ENCODE results near the gene TMEM132D. TPM values are rescaled to one million over a fixed set of nuclear protein-coding genes. Genes with fewer than 3 reads are reported as not detected.

TMEM132D gene
- total and polyA plus RNA-seq, 2 of the 8 experiments (the other 6 are each of a cell fraction or from before 2014, with no cell fraction given), result 3.5 to 10.1 TPM

DNA sequence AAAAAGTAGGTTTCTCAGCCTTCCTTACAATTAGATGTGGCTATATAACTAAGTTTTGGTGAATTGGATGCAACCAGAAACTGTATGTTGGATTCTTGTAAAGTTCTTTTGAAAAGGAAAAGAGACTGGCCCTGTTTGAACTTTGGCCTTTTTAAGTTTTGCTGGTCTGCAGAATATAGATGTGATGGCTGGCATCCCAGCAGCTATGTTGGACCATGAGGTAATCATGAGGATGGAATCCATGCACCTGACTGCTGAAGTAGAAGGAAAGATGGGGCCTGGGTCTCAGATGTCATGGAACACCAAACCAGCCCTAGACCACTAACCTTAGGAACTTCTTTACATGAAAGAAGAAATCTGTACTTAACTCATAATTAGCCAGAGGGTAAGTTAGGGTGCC is 568.1 kb downstream of the TMEM132D start:
- DNase-seq (ENCODE audit: low read depth in 1 of 2, low spot score in 2 of 2) (no peak), FAIRE-seq (no peak)
- Histone ChIP-seq H3K27ac (ENCODE audit: low read depth, low read length) (no peak overlapping the region), H2BK120ac (replicated peaks; ENCODE audit: low read depth, low read length) (no peak overlapping the region), H2BK20ac (ENCODE audit: low read length) (no peak overlapping the region), H3K9me3 (ENCODE audit: insufficient read depth in 2 of 2, low read depth in 1 of 2, low read length in 1 of 2) (peaks cover 0 to 2% of the 10 kb centered on the region in 2 experiments; a peak in 1 of 4 replicates), H3K79me1 (ENCODE audit: low read depth, low read length) (no peaks in the 10 kb centered on the region), H3K4me1 (replicated peaks in 1 of 4; ENCODE audit: control insufficient read depth in 3 of 4, insufficient read depth in 4 of 4, low read length in 3 of 4) (peaks cover 2 to 22% (median 10%) of the 10 kb centered on the region in 4 experiments), H3K18ac (ENCODE audit: extremely low read depth, low read length) (no peak overlapping the region), H3K4me3 (ENCODE audit: extremely low read depth in 1 of 4, insufficient read depth in 2 of 4, low read depth in 3 of 4, low read length in 4 of 4) (no peak overlapping the region), H2AK5ac (ENCODE audit: low read depth, low read length) (no peak overlapping the region), H4K5ac (ENCODE audit: insufficient read length, low read depth, low read length) (no peak overlapping the region), H3K79me2 (ENCODE audit: control insufficient read depth in 1 of 2, insufficient read depth in 2 of 2, low read length in 2 of 2) (no peaks in the 10 kb centered on the region), H4K91ac (replicated peaks; ENCODE audit: insufficient read length, low read length) (no peak overlapping the region), H3K27me3 (replicated peaks in 1 of 4; ENCODE audit: control insufficient read depth in 3 of 4, extremely low read depth in 1 of 4, insufficient read depth in 3 of 4, low read length in 3 of 4) (no peaks in the 10 kb centered on the region), H3K23ac (ENCODE audit: insufficient read length) (no peak overlapping the region), H3K9ac (replicated peaks in 1 of 4; ENCODE audit: extremely low read depth in 1 of 4, low read depth in 3 of 4, low read length in 3 of 4) (no peak overlapping the region), H3K4ac (replicated peaks; ENCODE audit: insufficient read length, low read depth, low read length) (no peak overlapping the region), H3K14ac (ENCODE audit: insufficient read length) (no peak overlapping the region), H2BK12ac (ENCODE audit: low read depth, low read length) (no peak overlapping the region), H4K20me1 (replicated peaks in 1 of 2; ENCODE audit: control insufficient read depth in 1 of 2, insufficient read depth in 2 of 2, low read length in 2 of 2) (no peaks in the 10 kb centered on the region), H3K36me3 (ENCODE audit: control insufficient read depth in 2 of 4, insufficient read depth in 4 of 4, low read length in 3 of 4) (no peaks in the 10 kb centered on the region), H3K56ac (replicated peaks; ENCODE audit: insufficient read length, low read depth, low read length) (no peak overlapping the region), H3K4me2 (ENCODE audit: insufficient read depth in 1 of 2, low read depth in 2 of 2, low read length in 2 of 2) (no peak overlapping the region), H4K8ac (ENCODE audit: extremely low read depth, insufficient read depth, low read length) (no peak overlapping the region), H2BK5ac (ENCODE audit: low read depth, low read length) (no peak overlapping the region), H2BK15ac (ENCODE audit: low read length) (no peak overlapping the region), H3K23me2 (ENCODE audit: low read depth, low read length) (no peaks in the 10 kb centered on the region), H2AFZ (ENCODE audit: low read length) (no peak overlapping the region)
- peak; percentile 82; the same call in 1 of the 2 replicates for TF ChIP-seq KDM1A (IDR thresholded peaks at IDR 0.05; ENCODE audit: borderline replicate concordance, low read length)
- TF ChIP-seq, protein P1, sequence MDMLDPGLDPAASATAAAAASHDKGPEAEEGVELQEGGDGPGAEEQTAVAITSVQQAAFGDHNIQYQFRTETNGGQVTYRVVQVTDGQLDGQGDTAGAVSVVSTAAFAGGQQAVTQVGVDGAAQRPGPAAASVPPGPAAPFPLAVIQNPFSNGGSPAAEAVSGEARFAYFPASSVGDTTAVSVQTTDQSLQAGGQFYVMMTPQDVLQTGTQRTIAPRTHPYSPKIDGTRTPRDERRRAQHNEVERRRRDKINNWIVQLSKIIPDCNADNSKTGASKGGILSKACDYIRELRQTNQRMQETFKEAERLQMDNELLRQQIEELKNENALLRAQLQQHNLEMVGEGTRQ (IDR thresholded peaks at IDR 0.05; ENCODE audit: low read length), result no peak
- ChIA-PET CTCF (ENCODE audit: partially characterized antibody) (interaction anchor here (0.6 to 0.8 kb wide), 2 partner anchors 12 to 27 kb away, joined by 3 read pairs; no protein-coding TSS in a partner anchor), POLR2A (ENCODE audit: partially characterized antibody) (no interaction called here)

Measured in H1 (cell line).